ENCODE measurements around the gene NTN4.

Gene NTN4

GRCh38 chr12:95690861-95691635, 99.5 kb downstream of the NTN4 start:
- no peak for ATAC-seq
- TF ChIP-seq CREB5 (CRISPR knock-in tag; IDR thresholded peaks at IDR 0.05; ENCODE audit: low read depth) (no peak), PATZ1 (CRISPR knock-in tag; IDR thresholded peaks at IDR 0.05; ENCODE audit: borderline replicate concordance) (no peak), BACH2 (CRISPR knock-in tag; IDR thresholded peaks at IDR 0.05; ENCODE audit: borderline replicate concordance) (no peak), GLIS3 (CRISPR knock-in tag; IDR thresholded peaks at IDR 0.05) (no peak), TCF4 (CRISPR knock-in tag; IDR thresholded peaks at IDR 0.05; ENCODE audit: borderline replicate concordance) (no peak), PPARA (CRISPR knock-in tag; IDR thresholded peaks at IDR 0.05; ENCODE audit: borderline replicate concordance) (no peak), ZNF8 (CRISPR knock-in tag; IDR thresholded peaks at IDR 0.05) (no peak)

GRCh38 chr12:95687937-95688336, 102.6 kb downstream of the NTN4 start:
- ATAC-seq = no peak
- no peak for TF ChIP-seq ZFP30 (CRISPR knock-in tag; IDR thresholded peaks at IDR 0.05)
- TF ChIP-seq CSDC2 (CRISPR knock-in tag; IDR thresholded peaks at IDR 0.05) = no peak
- no peak for TF ChIP-seq GLIS3 (CRISPR knock-in tag; IDR thresholded peaks at IDR 0.05)
- no peak for TF ChIP-seq TCF4 (CRISPR knock-in tag; IDR thresholded peaks at IDR 0.05; ENCODE audit: borderline replicate concordance)
- no peak for TF ChIP-seq TSHZ2 (CRISPR knock-in tag; IDR thresholded peaks at IDR 0.05)
- TF ChIP-seq ESRRG (CRISPR knock-in tag; IDR thresholded peaks at IDR 0.05) = no peak

GRCh38 chr12:95683418-95683817, 107.1 kb downstream of the NTN4 start:
- TF ChIP-seq ZNF565 (CRISPR knock-in tag; conservative IDR thresholded peaks at IDR 0.05; ENCODE audit: low read depth) (no peak), OSR1 (CRISPR knock-in tag; IDR thresholded peaks at IDR 0.05) (no peak), PPARA (CRISPR knock-in tag; IDR thresholded peaks at IDR 0.05; ENCODE audit: borderline replicate concordance) (no peak), SNAI2 (CRISPR knock-in tag; IDR thresholded peaks at IDR 0.05) (no peak), BACH2 (CRISPR knock-in tag; IDR thresholded peaks at IDR 0.05; ENCODE audit: borderline replicate concordance) (no peak), CSDC2 (CRISPR knock-in tag; IDR thresholded peaks at IDR 0.05) (no peak), TSHZ2 (CRISPR knock-in tag; IDR thresholded peaks at IDR 0.05) (no peak), ZNF70 (CRISPR knock-in tag; IDR thresholded peaks at IDR 0.05) (no peak), ZFP30 (CRISPR knock-in tag; IDR thresholded peaks at IDR 0.05) (no peak), ZC3H10 (CRISPR knock-in tag; IDR thresholded peaks at IDR 0.05) (no peak), ESRRG (CRISPR knock-in tag; IDR thresholded peaks at IDR 0.05) (no peak), ISL1 (CRISPR knock-in tag; IDR thresholded peaks at IDR 0.05) (no peak), POU6F1 (CRISPR knock-in tag; IDR thresholded peaks at IDR 0.05; ENCODE audit: borderline replicate concordance, low read depth) (no peak), ARNTL (CRISPR knock-in tag; IDR thresholded peaks at IDR 0.05; ENCODE audit: borderline replicate concordance, low read depth) (no peak), TOX (CRISPR knock-in tag; IDR thresholded peaks at IDR 0.05; ENCODE audit: borderline replicate concordance) (no peak), RARB (CRISPR knock-in tag; IDR thresholded peaks at IDR 0.05) (no peak), CREB5 (CRISPR knock-in tag; IDR thresholded peaks at IDR 0.05; ENCODE audit: low read depth) (no peak), TCF4 (CRISPR knock-in tag; IDR thresholded peaks at IDR 0.05; ENCODE audit: borderline replicate concordance) (no peak), CSRNP3 (CRISPR knock-in tag; IDR thresholded peaks at IDR 0.05) (no peak)
- no peak for ATAC-seq

Measured in SK-N-SH treated with all-trans-retinoic acid at 6 μM for 48 hours (cell line).